Measurements from ENCODE around the gene FHL1.

The FHL1 gene

GRCh38 chrX:136142592-136142991, 4.7 kb upstream of the FHL1 start:
- DNase-seq (ENCODE audit: low read depth) = no peak
- H3K4me3 ChIP-seq (ENCODE audit: low read depth, low read length) = no peak overlapping the region
- TF ChIP-seq MYC (IDR thresholded peaks at IDR 0.05; ENCODE audit: low read depth, low read length) (no peak), MAX (IDR thresholded peaks at IDR 0.05; ENCODE audit: low read depth, low read length) (no peak), POLR2A (IDR thresholded peaks at IDR 0.05; ENCODE audit: extremely low read depth, insufficient read length) (no peak)
- TF ChIP-seq, protein P1, sequence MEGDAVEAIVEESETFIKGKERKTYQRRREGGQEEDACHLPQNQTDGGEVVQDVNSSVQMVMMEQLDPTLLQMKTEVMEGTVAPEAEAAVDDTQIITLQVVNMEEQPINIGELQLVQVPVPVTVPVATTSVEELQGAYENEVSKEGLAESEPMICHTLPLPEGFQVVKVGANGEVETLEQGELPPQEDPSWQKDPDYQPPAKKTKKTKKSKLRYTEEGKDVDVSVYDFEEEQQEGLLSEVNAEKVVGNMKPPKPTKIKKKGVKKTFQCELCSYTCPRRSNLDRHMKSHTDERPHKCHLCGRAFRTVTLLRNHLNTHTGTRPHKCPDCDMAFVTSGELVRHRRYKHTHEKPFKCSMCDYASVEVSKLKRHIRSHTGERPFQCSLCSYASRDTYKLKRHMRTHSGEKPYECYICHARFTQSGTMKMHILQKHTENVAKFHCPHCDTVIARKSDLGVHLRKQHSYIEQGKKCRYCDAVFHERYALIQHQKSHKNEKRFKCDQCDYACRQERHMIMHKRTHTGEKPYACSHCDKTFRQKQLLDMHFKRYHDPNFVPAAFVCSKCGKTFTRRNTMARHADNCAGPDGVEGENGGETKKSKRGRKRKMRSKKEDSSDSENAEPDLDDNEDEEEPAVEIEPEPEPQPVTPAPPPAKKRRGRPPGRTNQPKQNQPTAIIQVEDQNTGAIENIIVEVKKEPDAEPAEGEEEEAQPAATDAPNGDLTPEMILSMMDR (IDR thresholded peaks at IDR 0.05; ENCODE audit: low read depth, low read length) = no peak

DNA sequence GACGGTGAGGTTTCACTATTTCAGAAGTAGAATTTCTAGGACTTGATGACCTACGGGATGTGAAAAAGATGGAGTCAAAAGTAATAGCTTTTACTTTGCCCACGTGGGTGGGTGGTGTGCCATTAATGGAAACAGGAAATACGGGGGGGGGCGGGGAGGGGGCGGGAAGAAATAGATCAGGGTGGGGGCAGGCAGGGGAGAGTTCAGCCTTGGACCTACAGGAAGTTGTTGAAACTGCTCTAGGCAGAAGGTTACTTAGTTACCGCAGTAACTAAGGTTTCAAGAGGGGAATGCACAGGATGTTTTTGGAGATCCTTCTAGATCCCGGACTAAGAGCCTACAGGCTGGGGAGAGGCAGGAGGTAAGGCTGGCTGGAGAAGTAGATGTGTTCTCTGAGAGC, 3.6 kb upstream of the FHL1 start:
- no peak overlapping the region for H3K4me3 ChIP-seq (ENCODE audit: low read depth, low read length)
- no peak for TF ChIP-seq POLR2A (IDR thresholded peaks at IDR 0.05; ENCODE audit: extremely low read depth, insufficient read length)
- no peak for TF ChIP-seq MAX (IDR thresholded peaks at IDR 0.05; ENCODE audit: low read depth, low read length)
- TF ChIP-seq MYC (IDR thresholded peaks at IDR 0.05; ENCODE audit: low read depth, low read length) = no peak
- TF ChIP-seq, protein P1 (IDR thresholded peaks at IDR 0.05; ENCODE audit: low read depth, low read length) = no peak
- peak; percentile 6 for DNase-seq (ENCODE audit: low read depth)

DNA sequence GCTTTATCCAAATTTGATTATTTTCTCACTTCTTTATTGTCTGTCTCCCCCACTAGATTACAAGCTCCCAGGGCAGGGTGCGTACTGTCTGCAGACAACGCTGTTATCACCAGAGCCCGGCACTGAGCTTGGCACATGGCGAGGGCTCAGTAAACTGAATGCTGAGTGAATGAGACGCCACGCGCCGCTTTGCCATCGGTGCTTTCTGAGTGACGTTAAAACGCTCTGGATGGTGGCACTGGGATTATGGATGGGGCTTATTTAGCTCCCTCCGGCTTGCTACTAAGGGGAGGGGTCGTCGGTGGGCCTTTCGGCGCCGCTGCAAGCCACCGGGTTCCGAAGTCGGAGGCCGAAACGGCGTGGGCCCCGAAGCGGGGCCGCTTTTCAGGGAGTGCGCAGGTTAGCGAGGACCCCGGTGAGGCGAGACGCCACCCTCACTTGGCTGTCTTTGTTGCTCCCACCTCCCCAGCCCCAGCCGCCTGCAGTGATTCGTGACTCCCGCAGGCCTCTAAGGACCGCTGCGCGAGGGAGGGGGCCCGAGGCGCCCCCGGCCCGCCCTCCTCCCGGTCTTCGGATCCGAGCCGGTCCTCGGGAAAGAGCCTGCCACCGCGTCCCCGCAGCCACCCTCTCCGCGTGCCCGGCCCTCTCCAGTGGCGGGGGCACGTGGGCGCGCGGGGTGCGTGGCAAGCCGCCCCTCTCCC, 569 bp upstream of the FHL1 start:
- peak; percentile 12 for DNase-seq (ENCODE audit: low read depth)
- no peak for TF ChIP-seq MAX (IDR thresholded peaks at IDR 0.05; ENCODE audit: low read depth, low read length)
- TF ChIP-seq POLR2A (IDR thresholded peaks at IDR 0.05; ENCODE audit: extremely low read depth, insufficient read length) = no peak
- no peak for TF ChIP-seq MYC (IDR thresholded peaks at IDR 0.05; ENCODE audit: low read depth, low read length)
- TF ChIP-seq, protein P1 (IDR thresholded peaks at IDR 0.05; ENCODE audit: low read depth, low read length) = no peak
- peak overlapping the region; percentile 32 for H3K4me3 ChIP-seq (ENCODE audit: low read depth, low read length)

- no peak for DNase-seq (ENCODE audit: low read depth)
- no peak overlapping the region for H3K4me3 ChIP-seq (ENCODE audit: low read depth, low read length)
These were observed 643 bp downstream of the FHL1 start for GRCh38 chrX:136147976-136148375.

DNA sequence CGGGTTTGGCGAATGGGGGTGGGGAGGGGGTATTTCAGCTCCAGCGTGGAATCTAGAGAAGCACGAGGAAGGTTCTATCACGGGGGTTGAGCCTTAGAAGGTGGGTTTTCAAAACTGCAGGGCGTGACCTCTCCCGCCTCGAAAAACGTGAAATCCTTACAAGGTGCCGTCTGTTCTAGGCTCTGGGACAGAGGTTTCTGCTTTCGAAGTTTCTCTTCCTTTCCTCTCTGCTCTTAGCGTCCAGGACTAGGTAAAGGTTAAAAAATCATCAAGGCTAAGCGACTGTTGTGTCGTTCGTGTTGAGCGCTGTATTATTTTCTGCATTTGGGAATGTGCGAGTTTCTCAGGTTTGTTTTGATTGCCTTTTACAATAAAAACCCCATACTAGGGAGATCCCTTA, 1.1 kb downstream of the FHL1 start:
- H3K4me3 ChIP-seq (ENCODE audit: low read depth, low read length) = no peak overlapping the region
- TF ChIP-seq POLR2A (IDR thresholded peaks at IDR 0.05; ENCODE audit: extremely low read depth, insufficient read length) = no peak
- no peak for TF ChIP-seq MAX (IDR thresholded peaks at IDR 0.05; ENCODE audit: low read depth, low read length)
- TF ChIP-seq, protein P1 (IDR thresholded peaks at IDR 0.05; ENCODE audit: low read depth, low read length) = no peak
- no peak for TF ChIP-seq MYC (IDR thresholded peaks at IDR 0.05; ENCODE audit: low read depth, low read length)
- no peak for DNase-seq (ENCODE audit: low read depth)

More at GRCh38 chrX:136147976-136148375, 643 bp downstream of the FHL1 start:
- TF ChIP-seq MYC (IDR thresholded peaks at IDR 0.05; ENCODE audit: low read depth, low read length) = no peak
- TF ChIP-seq, protein P1 (IDR thresholded peaks at IDR 0.05; ENCODE audit: low read depth, low read length) = no peak
- no peak for TF ChIP-seq POLR2A (IDR thresholded peaks at IDR 0.05; ENCODE audit: extremely low read depth, insufficient read length)
- TF ChIP-seq MAX (IDR thresholded peaks at IDR 0.05; ENCODE audit: low read depth, low read length) = no peak
